Measurements from ENCODE around the gene NBPF3.
"Not testable (repeated sequence)": the region's sequence is repeated elsewhere in the genome, so short reads cannot be mapped to it uniquely, and the experiment has no call there.

The NBPF3 gene

GRCh38 chr1:21396516-21396915, 43.4 kb upstream of the NBPF3 start:
- DNase-seq (no peak), ATAC-seq (ENCODE audit: insufficient read depth, low read depth) (no peak)
- Histone ChIP-seq H3K27ac (ENCODE audit: low read length) (no peak overlapping the region), H4K20me1 (ENCODE audit: insufficient read depth, low read length) (no peaks in the 10 kb centered on the region), H2AFZ (ENCODE audit: low read depth, low read length) (no peak overlapping the region), H3K4me1 (ENCODE audit: insufficient read depth, low read length) (no peaks in the 10 kb centered on the region), H3K27me3 (ENCODE audit: insufficient read depth, low read length, poor library complexity) (peaks cover 2% of the 10 kb centered on the region), H3K9me3 (ENCODE audit: insufficient read depth, low read length, severe bottlenecking) (no peaks in the 10 kb centered on the region), H3K79me2 (ENCODE audit: insufficient read depth, low read length) (no peaks in the 10 kb centered on the region), H3K36me3 (ENCODE audit: insufficient read depth, low read length) (no peaks in the 10 kb centered on the region), H3K9ac (ENCODE audit: low read depth, low read length) (no peak overlapping the region), H3K4me3 (ENCODE audit: low read depth in 1 of 2, low read length in 2 of 2) (no peak overlapping the region), H3K4me2 (ENCODE audit: insufficient read depth, low read length) (no peak overlapping the region)
- TF ChIP-seq EZH2 (IDR thresholded peaks at IDR 0.05; ENCODE audit: borderline replicate concordance, low read depth, low read length, severe bottlenecking): no peak
- no peak for TF ChIP-seq CTCF (IDR thresholded peaks at IDR 0.05; ENCODE audit: borderline replicate concordance, extremely low read depth, low read length, poor library complexity, severe bottlenecking)

GRCh38 chr1:21397813-21398188, 42.1 kb upstream of the NBPF3 start:
- Histone ChIP-seq H3K36me3 (ENCODE audit: insufficient read depth, low read length) (no peaks in the 10 kb centered on the region), H3K9ac (ENCODE audit: low read depth, low read length) (no peak overlapping the region), H3K79me2 (ENCODE audit: insufficient read depth, low read length) (no peaks in the 10 kb centered on the region), H3K27ac (ENCODE audit: low read length) (no peak overlapping the region), H3K4me2 (ENCODE audit: insufficient read depth, low read length) (no peak overlapping the region), H3K27me3 (ENCODE audit: insufficient read depth, low read length, poor library complexity) (peaks cover 2% of the 10 kb centered on the region), H3K9me3 (ENCODE audit: insufficient read depth, low read length, severe bottlenecking) (no peaks in the 10 kb centered on the region), H3K4me3 (ENCODE audit: low read depth in 1 of 2, low read length in 2 of 2) (no peak overlapping the region), H2AFZ (ENCODE audit: low read depth, low read length) (no peak overlapping the region), H3K4me1 (ENCODE audit: insufficient read depth, low read length) (no peaks in the 10 kb centered on the region), H4K20me1 (ENCODE audit: insufficient read depth, low read length) (no peaks in the 10 kb centered on the region)
- TF ChIP-seq EZH2 (IDR thresholded peaks at IDR 0.05; ENCODE audit: borderline replicate concordance, low read depth, low read length, severe bottlenecking) (no peak), CTCF (IDR thresholded peaks at IDR 0.05; ENCODE audit: borderline replicate concordance, extremely low read depth, low read length, poor library complexity, severe bottlenecking) (no peak)
- ATAC-seq (ENCODE audit: insufficient read depth, low read depth) (no peak), DNase-seq (peak; percentile 5)

GRCh38 chr1:21401726-21402346, 38.1 kb upstream of the NBPF3 start:
- ATAC-seq (ENCODE audit: insufficient read depth, low read depth): not testable (repeated sequence)

GRCh38 chr1:21406659-21407058, 33.3 kb upstream of the NBPF3 start:
- ATAC-seq (ENCODE audit: insufficient read depth, low read depth) (no peak), DNase-seq (no peak)
- H3K79me2 ChIP-seq (ENCODE audit: insufficient read depth, low read length): no peaks in the 10 kb centered on the region
- H3K9ac ChIP-seq (ENCODE audit: low read depth, low read length): no peak overlapping the region
- H3K27me3 ChIP-seq (ENCODE audit: insufficient read depth, low read length, poor library complexity): no peaks in the 10 kb centered on the region
- H3K4me1 ChIP-seq (ENCODE audit: insufficient read depth, low read length): no peaks in the 10 kb centered on the region
- no peaks in the 10 kb centered on the region for H4K20me1 ChIP-seq (ENCODE audit: insufficient read depth, low read length)
- H3K4me3 ChIP-seq (ENCODE audit: low read depth in 1 of 2, low read length in 2 of 2): no peak overlapping the region
- H3K36me3 ChIP-seq (ENCODE audit: insufficient read depth, low read length): no peaks in the 10 kb centered on the region
- no peaks in the 10 kb centered on the region for H3K9me3 ChIP-seq (ENCODE audit: insufficient read depth, low read length, severe bottlenecking)
- no peak overlapping the region for H3K4me2 ChIP-seq (ENCODE audit: insufficient read depth, low read length)
- TF ChIP-seq EZH2 (IDR thresholded peaks at IDR 0.05; ENCODE audit: borderline replicate concordance, low read depth, low read length, severe bottlenecking) (no peak), CTCF (IDR thresholded peaks at IDR 0.05; ENCODE audit: borderline replicate concordance, extremely low read depth, low read length, poor library complexity, severe bottlenecking) (no peak)
- H2AFZ ChIP-seq (ENCODE audit: low read depth, low read length): no peak overlapping the region
- no peak overlapping the region for H3K27ac ChIP-seq (ENCODE audit: low read length)

More at GRCh38 chr1:21401726-21402346, 38.1 kb upstream of the NBPF3 start:
- H4K20me1 ChIP-seq (ENCODE audit: insufficient read depth, low read length); H3K79me2 ChIP-seq (ENCODE audit: insufficient read depth, low read length); H3K9me3 ChIP-seq (ENCODE audit: insufficient read depth, low read length, severe bottlenecking); H3K27me3 ChIP-seq (ENCODE audit: insufficient read depth, low read length, poor library complexity); H3K36me3 ChIP-seq (ENCODE audit: insufficient read depth, low read length); H3K9ac ChIP-seq (ENCODE audit: low read depth, low read length); H3K4me3 ChIP-seq (ENCODE audit: low read depth in 1 of 2, low read length in 2 of 2); H3K27ac ChIP-seq (ENCODE audit: low read length); H2AFZ ChIP-seq (ENCODE audit: low read depth, low read length); H3K4me1 ChIP-seq (ENCODE audit: insufficient read depth, low read length); H3K4me2 ChIP-seq (ENCODE audit: insufficient read depth, low read length); DNase-seq: not testable (repeated sequence)

GRCh38 chr1:21409897-21410296, 30.0 kb upstream of the NBPF3 start:
- not testable (repeated sequence) for H3K27ac ChIP-seq (ENCODE audit: low read length); H3K4me2 ChIP-seq (ENCODE audit: insufficient read depth, low read length); H4K20me1 ChIP-seq (ENCODE audit: insufficient read depth, low read length); H2AFZ ChIP-seq (ENCODE audit: low read depth, low read length); H3K4me3 ChIP-seq (ENCODE audit: low read depth in 1 of 2, low read length in 2 of 2); H3K9me3 ChIP-seq (ENCODE audit: insufficient read depth, low read length, severe bottlenecking); ATAC-seq (ENCODE audit: insufficient read depth, low read depth); H3K9ac ChIP-seq (ENCODE audit: low read depth, low read length); H3K79me2 ChIP-seq (ENCODE audit: insufficient read depth, low read length); H3K4me1 ChIP-seq (ENCODE audit: insufficient read depth, low read length); H3K36me3 ChIP-seq (ENCODE audit: insufficient read depth, low read length); DNase-seq; H3K27me3 ChIP-seq (ENCODE audit: insufficient read depth, low read length, poor library complexity)
